Stimulated activated CD4-positive, alpha-beta T cell treated with anti-CD3 and anti-CD28 coated beads, Interleukin-12 subunit alpha, Interleukin-12 subunit beta, amount 100 ng/mL, for 48 hours (primary cell): ENCODE results near the gene SERPINA1.

Experiments used
- DNase-seq, 3 donors: peaks; one replicate each; pipeline ENCODE4 v3.0.0-alpha.2; 2020; ENCODE audit warnings: low read depth in 2 of 3, low spot score in 1 of 3

The SERPINA1 gene

DNA sequence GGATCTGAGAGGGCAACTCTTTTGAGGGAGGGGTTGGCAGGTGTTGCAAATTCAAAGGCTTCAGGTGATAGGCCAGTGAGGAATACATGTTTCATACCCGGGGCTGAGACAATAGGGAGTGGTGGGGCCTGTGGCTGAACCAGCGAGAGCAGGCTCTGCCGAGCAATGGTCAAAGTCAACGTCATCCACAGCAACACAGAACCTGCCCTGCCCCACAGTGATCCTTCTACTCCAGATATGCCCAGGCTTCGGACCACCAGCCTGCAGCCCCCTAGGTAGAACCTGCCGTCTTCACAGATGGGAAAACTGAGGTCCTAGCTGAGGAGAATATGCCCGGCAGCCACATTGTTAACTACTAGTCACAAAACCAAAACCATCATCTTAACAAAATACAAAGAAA, 4.1 kb downstream of the SERPINA1 start:
- DNase-seq: no peak

DNA sequence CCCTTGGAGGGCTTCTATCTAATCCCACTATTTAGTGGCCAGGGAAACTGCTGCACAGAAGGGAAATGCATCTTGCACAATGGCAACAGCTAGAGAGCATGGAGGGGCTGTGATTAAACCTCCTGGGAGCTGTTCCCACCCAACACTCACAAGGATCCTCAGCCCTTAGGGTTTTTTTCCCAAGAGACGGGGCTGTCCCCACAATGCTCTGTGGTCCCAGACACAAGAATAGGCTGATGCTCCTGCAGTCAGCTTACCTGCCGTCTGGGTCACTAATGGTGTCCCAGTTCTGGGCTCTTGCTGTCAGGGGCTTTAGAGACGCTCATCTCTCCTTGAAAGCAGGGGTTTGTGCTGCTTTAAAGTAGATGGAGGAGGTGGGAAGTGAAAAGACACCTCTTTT, 4.6 kb downstream of the SERPINA1 start:
- no peak for DNase-seq

DNA sequence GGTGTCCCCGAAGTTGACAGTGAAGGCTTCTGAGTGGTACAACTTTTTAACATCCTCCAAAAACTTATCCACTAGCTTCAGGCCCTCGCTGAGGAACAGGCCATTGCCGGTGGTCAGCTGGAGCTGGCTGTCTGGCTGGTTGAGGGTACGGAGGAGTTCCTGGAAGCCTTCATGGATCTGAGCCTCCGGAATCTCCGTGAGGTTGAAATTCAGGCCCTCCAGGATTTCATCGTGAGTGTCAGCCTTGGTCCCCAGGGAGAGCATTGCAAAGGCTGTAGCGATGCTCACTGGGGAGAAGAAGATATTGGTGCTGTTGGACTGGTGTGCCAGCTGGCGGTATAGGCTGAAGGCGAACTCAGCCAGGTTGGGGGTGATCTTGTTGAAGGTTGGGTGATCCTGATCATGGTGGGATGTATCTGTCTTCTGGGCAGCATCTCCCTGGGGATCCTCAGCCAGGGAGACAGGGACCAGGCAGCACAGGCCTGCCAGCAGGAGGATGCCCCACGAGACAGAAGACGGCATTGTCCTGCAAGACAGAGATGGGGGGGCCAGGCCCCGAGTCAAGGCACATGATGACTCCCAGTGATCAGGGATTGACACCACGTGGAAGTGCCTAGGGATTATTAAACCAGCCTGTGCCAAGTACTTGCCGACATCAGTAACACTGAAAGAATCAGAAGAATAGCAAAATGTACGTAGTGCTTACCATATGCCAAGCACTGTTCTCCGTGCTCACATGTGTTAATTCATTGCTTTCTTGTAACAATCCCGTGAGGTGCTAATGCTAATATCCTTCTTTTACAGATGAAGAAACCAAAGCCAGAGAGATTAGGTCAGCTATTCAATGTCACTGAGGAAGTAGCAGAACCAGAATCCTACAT, 5.4 kb downstream of the SERPINA1 start:
- no peak for DNase-seq

DNA sequence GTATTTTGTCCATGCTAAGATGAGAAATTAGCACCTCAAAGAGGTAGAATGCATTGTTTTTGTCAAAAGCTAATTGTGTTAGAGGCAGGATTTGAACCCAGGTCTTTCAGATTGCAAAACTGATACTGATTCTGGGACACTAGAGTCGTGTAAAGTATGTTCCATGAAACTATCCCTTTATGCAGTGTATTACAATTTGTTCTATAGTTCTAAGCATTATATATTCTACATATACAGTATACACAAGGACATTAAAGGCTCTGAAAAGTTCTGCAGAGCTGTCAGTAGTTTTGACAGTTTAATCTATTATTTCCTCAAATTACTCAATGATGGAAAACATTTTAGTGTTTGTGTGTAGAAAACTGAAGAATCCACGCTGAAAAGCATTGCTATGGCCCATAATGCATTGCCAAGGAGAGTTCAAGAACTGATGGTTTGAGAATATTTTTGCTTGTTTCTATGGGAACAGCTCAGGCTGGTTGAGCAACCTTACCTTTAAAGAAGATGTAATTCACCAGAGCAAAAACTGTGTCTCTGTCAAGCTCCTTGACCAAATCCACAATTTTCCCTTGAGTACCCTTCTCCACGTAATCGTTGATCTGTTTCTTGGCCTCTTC, 6.2 kb downstream of the SERPINA1 start:
- DNase-seq: no peak

DNA sequence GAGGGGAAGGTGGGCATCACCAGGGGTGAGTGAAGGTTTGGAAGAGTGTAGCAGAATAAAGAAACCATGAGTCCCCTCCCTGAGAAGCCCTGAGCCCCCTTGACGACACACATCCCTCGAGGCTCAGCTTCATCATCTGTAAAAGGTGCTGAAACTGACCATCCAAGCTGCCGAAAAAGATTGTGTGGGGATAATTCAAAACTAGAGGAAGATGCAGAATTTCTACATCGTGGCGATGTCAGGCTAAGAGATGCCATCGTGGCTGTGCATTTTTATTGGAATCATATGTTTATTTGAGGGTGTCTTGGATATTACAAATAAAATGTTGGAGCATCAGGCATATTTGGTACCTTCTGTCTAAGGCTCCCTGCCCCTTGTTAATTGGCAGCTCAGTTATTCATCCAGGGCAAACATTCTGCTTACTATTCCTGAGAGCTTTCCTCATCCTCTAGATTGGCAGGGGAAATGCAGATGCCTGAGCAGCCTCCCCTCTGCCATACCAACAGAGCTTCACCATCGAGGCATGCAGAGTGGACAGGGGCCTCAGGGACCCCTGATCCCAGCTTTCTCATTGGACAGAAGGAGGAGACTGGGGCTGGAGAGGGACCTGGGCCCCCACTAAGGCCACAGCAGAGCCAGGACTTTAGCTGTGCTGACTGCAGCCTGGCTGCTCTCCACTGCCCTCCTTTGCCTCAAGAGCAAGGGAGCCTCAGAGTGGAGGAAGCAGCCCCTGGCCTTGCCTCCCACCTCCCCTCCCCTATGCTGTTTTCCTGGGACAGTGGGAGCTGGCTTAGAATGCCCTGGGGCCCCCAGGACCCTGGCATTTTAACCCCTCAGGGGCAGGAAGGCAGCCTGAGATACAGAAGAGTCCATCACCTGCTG, 7.0 kb downstream of the SERPINA1 start:
- DNase-seq: no peak

DNA sequence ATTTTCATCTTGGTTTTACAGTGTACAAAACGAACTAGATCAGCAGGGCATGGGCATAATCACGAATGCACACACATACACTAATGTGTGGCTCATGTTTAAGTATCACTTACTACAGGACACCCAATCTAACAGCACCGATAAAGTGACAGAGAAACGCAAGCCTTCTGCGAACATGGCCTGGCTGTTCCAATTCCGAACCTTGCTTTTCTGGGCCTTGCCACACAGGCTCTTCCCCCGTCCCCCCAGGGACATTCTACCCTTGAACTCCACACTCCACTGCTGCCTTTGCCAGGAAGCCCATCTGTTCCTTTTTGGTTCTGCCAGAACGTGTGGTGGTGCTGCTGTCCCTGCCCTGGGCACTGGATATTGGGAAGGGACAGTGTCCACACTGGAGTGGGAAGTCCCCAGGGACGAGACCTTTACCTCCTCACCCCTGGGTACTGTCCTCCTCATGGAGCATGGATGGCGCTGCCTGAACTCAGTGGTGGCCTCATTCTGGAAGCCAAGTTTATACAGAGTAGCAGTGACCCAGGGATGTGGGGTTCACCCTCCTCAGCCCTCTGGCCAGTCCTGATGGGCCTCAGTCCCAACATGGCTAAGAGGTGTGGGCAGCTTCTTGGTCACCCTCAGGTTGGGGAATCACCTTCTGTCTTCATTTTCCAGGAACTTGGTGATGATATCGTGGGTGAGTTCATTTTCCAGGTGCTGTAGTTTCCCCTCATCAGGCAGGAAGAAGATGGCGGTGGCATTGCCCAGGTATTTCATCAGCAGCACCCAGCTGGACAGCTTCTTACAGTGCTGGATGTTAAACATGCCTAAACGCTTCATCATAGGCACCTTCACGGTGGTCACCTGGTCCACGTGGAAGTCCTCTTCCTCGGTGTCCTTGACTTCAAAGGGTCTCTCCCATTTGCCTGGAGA, 7.9 kb downstream of the SERPINA1 start:
- no peak for DNase-seq

DNA sequence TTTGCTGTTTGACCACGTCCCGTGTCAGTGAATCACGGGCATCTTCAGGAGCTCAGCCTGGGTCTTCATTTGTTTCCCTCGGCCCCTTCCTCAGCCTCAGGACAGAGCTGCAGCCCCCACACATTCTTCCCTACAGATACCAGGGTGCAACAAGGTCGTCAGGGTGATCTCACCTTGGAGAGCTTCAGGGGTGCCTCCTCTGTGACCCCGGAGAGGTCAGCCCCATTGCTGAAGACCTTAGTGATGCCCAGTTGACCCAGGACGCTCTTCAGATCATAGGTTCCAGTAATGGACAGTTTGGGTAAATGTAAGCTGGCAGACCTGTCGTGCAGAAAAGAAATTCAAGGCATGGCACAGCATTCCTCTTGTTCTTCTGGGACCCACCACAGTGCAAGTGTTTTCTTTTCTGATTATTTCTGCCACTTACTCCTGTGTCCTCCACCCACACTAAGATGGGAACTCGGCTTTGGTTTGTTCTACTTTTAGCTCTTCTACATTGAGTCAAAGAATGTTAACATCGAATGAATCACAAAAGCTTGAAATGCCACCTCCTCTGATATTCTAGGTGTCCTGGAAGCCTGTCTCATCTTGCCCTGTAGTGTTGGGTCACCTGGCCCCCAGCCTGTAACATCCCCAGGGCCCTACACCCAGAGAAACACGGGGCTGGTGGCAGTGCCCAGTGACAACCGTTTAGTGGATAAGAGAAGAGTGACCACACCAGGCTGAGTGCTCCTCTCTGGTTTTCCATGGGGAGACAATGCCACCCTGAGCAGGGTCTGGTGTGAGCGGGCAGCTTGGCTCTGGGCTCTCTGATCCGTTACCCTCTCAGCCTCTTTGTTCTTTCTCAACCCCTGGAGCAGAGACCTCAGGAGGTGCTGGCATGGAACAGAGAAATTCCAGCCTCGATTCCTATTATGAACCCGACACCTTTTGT, 8.8 kb downstream of the SERPINA1 start:
- no peak for DNase-seq

DNA sequence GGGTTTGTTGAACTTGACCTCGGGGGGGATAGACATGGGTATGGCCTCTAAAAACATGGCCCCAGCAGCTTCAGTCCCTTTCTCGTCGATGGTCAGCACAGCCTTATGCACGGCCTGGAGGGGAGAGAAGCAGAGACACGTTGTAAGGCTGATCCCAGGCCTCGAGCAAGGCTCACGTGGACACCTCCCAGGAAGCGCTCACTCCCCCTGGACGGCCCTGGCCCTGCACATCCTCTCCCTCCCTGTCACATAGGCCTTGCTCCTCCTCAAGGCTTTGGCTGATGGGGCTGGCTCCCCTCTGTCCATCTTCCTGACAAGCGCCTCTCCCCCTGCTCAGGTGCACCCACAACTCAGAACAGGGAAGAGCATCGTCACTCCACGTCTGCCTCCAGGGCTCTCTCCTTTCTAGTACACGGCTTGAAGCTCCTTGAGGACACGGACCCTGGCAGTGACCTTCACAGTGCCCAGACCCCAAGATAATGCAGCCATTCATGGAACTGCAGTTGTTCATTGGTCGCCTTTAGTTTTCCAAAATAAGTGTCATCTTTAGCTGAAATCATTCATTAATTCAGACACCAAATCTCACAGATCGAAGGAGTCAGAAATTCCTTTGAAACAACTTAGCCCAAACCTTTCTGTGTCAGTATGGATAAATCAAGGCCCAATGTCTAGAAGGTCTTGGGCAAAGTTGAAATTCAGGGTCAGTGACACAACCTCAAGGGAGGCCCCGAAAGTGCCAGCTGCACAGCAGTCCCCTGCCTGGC, 9.7 kb downstream of the SERPINA1 start:
- DNase-seq: no peak

DNA sequence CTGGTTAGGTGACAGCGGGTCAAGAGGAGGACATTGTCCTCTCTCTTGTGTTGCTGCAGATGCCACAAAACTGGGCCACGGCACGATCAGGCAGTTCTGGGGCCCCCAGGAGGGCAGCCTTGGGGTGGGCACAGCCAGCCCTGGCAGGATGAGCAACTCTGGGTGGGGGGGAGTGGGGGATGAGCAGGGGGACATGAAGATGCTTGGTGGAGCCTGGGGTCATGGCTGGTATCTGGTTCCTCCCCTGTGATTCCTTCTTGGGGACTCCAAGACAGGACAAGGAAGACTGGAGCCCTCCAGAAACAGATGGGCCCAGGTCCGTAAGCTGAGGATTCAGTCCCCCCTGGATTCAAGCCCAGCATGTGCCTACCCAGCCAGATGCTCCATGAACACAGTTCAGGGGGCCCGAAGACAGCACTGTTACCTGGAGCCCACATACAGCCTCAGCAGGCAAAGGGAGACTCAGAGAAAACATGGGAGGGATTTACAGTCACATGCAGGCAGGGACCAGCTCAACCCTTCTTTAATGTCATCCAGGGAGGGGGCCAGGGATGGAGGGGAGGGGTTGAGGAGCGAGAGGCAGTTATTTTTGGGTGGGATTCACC, 10.4 kb downstream of the SERPINA1 start:
- no peak for DNase-seq

DNA sequence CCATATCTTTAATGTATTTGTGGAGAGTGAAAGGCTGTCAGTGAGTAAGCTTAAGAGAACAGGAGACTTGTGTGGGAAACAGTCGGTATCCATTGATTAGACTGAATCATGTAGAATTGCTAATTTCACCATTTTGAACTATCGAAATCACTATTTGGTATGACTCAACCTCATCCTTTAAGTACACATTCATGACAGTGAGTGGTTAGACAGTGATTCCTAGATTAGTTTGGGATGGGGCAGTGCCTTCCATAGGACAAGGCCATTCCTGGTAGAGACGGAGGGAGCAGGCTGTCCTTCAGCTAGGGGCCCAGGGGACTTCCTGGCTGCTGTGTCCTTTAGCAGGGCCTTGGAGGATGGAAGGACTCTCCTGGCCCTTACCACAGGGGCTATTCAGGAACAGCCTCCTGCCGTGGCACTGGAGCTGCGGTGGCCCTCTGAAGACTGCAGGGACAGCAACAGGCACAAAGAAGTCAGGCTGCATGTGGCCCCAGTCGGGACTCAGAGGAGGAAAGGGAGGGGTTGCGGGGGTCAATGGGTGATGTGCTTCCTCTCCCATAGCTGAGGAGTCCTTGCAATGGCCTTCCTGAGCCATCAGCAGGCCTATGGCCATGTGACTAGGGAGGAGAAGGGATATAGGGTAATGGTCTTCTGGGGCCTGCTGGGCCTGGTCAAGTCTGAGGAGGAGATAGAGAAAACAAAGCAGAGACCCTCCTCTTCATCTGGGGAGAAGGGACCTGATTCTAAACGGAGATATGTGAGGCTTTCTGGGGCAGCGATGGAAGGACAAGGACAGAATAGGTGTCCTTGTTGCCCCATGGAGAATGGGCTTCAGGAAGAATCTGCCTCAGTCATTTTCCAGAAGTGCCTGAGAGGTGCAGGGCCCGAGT, 11.2 kb downstream of the SERPINA1 start:
- DNase-seq: no peak

DNA sequence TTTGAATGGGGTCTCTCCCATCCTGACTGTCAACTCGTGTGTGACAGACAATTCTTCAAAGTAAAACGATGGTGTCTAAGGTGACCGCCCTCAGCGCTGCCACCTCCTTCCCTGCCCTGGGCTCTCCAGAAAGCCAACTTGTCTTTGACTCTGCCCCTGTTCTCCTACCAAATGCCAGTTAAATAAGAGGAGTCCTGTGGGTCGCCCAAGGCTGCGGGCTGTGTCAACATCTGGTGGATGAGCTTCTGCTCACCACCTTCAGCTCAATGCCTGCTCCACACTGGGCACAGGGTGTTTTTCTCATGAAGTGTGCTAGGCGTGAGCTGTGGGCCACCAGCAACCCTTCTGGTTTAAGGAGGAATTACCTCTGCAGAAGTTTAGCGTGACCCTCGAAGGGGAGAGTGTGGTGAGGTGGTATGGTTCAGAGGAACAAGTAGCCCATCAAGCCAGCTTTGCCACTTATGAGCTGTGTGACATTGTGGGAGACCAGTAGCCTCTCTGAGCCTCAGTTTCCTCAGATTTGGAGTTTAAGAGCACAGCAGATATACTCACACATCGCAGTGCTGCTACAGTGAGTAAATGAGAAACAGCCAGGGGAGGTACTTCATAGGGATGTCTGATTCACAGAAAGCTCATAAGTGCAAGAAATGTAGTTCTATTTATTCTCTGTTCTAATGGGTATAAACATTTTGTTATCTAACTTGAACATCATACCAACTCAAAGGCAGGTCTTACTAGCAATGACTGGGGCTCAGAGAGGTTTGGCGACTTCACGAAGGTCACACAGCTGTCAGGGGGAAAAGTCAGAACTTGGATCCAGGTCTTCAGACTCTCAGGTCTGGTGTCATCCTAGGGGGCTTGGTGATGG, 12.1 kb downstream of the SERPINA1 start:
- DNase-seq: no peak

DNA sequence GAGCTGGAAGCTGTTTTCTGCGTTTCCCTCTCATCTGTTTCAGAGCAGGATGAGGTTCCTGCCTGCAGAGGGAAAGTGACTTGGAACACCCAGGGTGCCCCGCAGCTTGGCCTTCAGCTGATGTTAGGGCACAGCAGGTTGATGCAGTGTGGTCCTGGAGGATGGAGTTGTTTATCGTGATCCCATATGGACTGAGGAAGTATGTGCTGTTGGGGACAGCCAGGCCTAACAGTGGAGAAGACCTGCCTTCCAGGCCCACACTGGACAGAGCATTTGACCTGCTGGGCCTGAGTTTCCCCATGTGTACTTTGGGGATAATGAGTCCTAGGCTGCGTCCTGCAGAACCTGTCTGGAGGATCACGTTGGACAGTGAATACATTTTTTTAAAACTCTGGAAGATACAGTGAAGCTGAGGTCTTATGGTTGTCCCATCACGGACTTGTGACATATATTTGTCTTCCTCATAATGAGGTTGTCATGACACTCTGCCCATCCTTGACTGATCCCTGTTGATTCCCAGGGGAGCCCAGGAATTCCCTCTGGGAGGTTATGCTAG, 12.8 kb downstream of the SERPINA1 start:
- DNase-seq: no peak

DNA sequence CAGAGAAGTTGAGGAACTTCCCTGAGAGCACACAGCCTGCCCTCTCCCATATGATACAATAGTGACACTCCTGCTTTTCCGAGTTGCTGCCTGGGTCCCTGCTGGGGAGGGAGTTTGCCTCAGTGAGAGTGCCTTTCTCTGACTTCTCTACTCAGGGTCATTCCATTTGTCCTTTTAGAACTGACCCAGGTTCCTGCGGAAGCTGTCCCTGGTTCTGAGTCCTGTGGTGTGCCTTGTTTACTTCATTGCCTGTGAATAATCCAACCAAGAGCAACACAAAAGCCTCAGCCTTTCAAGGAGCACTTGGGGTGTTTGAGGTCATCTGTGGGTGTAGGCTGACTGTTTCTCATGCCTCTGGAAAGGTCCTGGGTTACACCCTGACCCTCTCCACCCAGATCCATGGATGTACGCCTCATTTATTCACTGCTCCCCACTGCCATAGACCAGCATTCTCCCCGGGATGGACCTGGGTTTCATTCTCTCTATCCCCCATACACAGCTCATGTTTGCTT, 13.6 kb downstream of the SERPINA1 start:
- DNase-seq: no peak

DNA sequence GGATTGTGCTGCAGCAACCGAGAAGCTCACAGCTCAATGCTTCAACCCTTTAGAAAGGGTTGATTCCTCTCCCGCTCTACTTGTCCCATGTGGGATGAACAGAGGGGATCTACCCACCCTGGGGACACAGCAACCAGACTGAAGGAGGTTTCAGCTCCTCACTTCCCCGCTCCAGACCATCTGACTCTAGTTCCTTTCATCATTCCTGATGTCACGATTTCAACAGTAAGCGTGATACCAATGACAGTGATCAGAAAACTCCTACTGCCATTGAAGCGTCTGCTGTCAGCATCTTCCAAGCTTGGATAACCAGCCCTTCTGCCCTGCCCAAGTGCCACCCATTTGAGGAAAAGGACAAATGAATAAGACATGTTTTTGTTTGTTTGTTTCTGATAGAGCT, 14.3 kb downstream of the SERPINA1 start:
- no peak for DNase-seq

DNA sequence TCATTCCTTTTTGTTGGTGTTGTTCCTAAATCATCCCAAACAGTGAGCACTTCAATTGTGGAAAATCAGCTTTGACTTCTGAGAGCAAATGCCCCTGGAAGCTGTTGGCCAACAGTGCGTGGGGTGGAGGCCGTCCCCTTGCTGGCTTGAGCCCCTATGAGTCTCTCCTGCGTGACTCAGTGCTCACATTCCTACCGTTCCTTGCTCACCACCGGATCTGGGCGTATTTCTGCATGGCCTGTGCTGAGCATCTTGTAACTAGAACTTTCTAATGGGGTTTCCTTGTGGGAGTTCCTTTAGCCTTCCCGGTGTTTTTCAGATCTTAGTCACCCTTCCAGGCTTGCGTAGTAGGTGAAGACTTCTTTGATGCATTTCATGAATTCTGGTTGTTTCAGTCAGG, 14.7 kb downstream of the SERPINA1 start:
- no peak for DNase-seq

DNA sequence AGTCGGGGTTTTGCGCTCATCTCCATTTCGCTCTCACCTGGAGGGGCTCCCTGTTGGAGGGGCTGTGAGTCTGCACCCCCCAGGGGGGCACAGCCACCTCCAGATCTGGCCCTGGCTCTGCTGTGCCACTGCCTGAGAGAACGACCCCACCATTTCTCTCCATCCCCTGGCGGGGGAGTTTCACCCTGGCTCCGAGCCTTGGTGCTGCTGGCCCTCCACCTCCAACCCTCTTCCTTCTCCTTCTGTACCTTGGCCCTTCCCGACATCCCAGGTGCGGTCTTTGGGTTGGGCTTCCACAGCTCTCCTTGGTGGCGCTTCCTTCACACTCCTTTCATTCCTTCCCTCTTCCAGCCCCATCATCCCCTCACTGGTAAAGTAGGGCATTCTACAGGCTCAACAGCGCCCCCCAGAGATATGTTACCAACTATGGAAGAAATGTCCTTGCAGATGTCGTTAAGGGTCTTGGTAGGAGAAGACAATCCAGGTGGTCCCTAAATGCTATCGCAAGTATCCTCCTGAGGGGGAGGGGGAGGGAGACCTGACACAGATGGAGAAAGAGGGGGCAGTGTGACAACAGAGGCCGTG, 16.3 kb downstream of the SERPINA1 start:
- no peak for DNase-seq
